ENCODE measurements around the gene CALML5.

- no peak for TF ChIP-seq ZNF274 (IDR thresholded peaks at IDR 0.05; ENCODE audit: low read length)
- no peak for TF ChIP-seq ZNF274 (tag by site-specific recombination; IDR thresholded peaks at IDR 0.05; ENCODE audit: borderline replicate concordance)
- TF ChIP-seq ZNF501 (tag by site-specific recombination; IDR thresholded peaks at IDR 0.05) = no peak
- no peak for TF ChIP-seq ZNF776 (tag by site-specific recombination; IDR thresholded peaks at IDR 0.05; ENCODE audit: borderline replicate concordance)
- TF ChIP-seq ZNF18 (tag by site-specific recombination; IDR thresholded peaks at IDR 0.05) = no peak
- no peak for TF ChIP-seq ZNF830 (tag by site-specific recombination; IDR thresholded peaks at IDR 0.05; ENCODE audit: low read depth)
- no peak for TF ChIP-seq YY1 (tag by site-specific recombination; IDR thresholded peaks at IDR 0.05)
- TF ChIP-seq ZNF350 (tag by site-specific recombination; IDR thresholded peaks at IDR 0.05) = no peak
- no peak for TF ChIP-seq CTCF (tag by site-specific recombination; IDR thresholded peaks at IDR 0.05)
- no peak for TF ChIP-seq ZNF239 (tag by site-specific recombination; IDR thresholded peaks at IDR 0.05)
- no peak for TF ChIP-seq ZNF416 (tag by site-specific recombination; IDR thresholded peaks at IDR 0.05)
- no peak for TF ChIP-seq ZNF561 (tag by site-specific recombination; IDR thresholded peaks at IDR 0.05; ENCODE audit: borderline replicate concordance)
Observed at GRCh38 chr10:5514226-5514850, 15.0 kb upstream of the CALML5 start.
